SK-N-SH treated with all-trans-retinoic acid at 6 μM for 48 hours (cell line): ENCODE data around the gene HEXIM2.
A peak's percentile ranks its signal among the peaks of the same experiment; 100 is the strongest.

Experiments
- ATAC-seq: fragments of 200-7000 bp; cut with Tn5 transposase; 3 replicates; pipeline ENCODE4 v1.9.1; 2020; ENCODE audit warnings: mild to moderate bottlenecking, moderate library complexity
- CSDC2 ChIP-seq: fragments of 250-450 bp; sonication (Bioruptor Pico); IDR thresholded peaks from 2 replicates; pipeline ENCODE4 v1.5.0; 2020; ENCODE audit warnings: mild to moderate bottlenecking, moderate library complexity
- GLIS3 ChIP-seq: fragments of 250-450 bp; sonication (Bioruptor Pico); IDR thresholded peaks from 2 replicates; pipeline ENCODE4 v1.5.0; 2020; ENCODE audit warnings: mild to moderate bottlenecking, moderate library complexity
- ISL1 ChIP-seq: fragments of 250-450 bp; sonication (Bioruptor Pico); IDR thresholded peaks from 2 replicates; pipeline ENCODE4 v2.1.2; 2022; ENCODE audit warnings: mild to moderate bottlenecking, moderate library complexity
- PPARA ChIP-seq: fragments of 250-450 bp; sonication (Bioruptor Pico); IDR thresholded peaks from 2 replicates; pipeline ENCODE4 v1.5.0; 2020; ENCODE audit warnings: mild to moderate bottlenecking, borderline replicate concordance
- RARB ChIP-seq: fragments of 250-450 bp; sonication (Bioruptor Pico); IDR thresholded peaks from 2 replicates; pipeline ENCODE4 v1.8.0; 2021; ENCODE audit warnings: mild to moderate bottlenecking, moderate library complexity
- SNAI2 ChIP-seq: fragments of 250-450 bp; sonication (Bioruptor Pico); IDR thresholded peaks from 2 replicates; pipeline ENCODE4 v1.5.0; 2020; ENCODE audit warnings: mild to moderate bottlenecking, moderate library complexity
- TOX ChIP-seq: fragments of 250-450 bp; sonication (Bioruptor Pico); IDR thresholded peaks from 2 replicates; pipeline ENCODE4 v1.8.0; 2021; ENCODE audit warnings: mild to moderate bottlenecking, moderate library complexity, borderline replicate concordance
- ZFP3 ChIP-seq: fragments of 250-450 bp; sonication (Bioruptor Pico); IDR thresholded peaks from 2 replicates; pipeline ENCODE4 v1.5.0; 2020; ENCODE audit warnings: mild to moderate bottlenecking, moderate library complexity
- ZFP30 ChIP-seq: fragments of 450-650 bp; formaldehyde crosslinking; IDR thresholded peaks from 2 replicates; pipeline ENCODE4 v1.5.0; 2022; ENCODE audit warnings: mild to moderate bottlenecking, moderate library complexity
- ZNF8 ChIP-seq: fragments of 450-650 bp; formaldehyde crosslinking; IDR thresholded peaks from 2 replicates; pipeline ENCODE4 v1.5.0; 2020; ENCODE audit warnings: mild to moderate bottlenecking, moderate library complexity
- TF ChIP-seq, protein P1 (sequence below): fragments of 250-450 bp; sonication (Bioruptor Pico); IDR thresholded peaks from 2 replicates; pipeline ENCODE4 v1.5.0; 2020; ENCODE audit warnings: mild to moderate bottlenecking, moderate library complexity
- TF ChIP-seq, protein P2 (sequence below): fragments of 250-450 bp; sonication (Bioruptor Pico); IDR thresholded peaks from 2 replicates; pipeline ENCODE4 v1.8.0; 2021; ENCODE audit warnings: low read depth, mild to moderate bottlenecking, moderate library complexity, borderline replicate concordance
- TF ChIP-seq, protein P3 (sequence below): fragments of 250-450 bp; sonication (Bioruptor Pico); IDR thresholded peaks from 2 replicates; pipeline ENCODE4 v1.8.0; 2020; ENCODE audit warnings: mild to moderate bottlenecking, moderate library complexity, borderline replicate concordance
- TF ChIP-seq, protein P4 (sequence below): fragments of 250-450 bp; sonication (Bioruptor Pico); IDR thresholded peaks from 2 replicates; pipeline ENCODE4 v1.5.1; 2021; ENCODE audit warnings: mild to moderate bottlenecking, moderate library complexity
- TF ChIP-seq, protein P5 (sequence below): fragments of 250-450 bp; sonication (Bioruptor Pico); IDR thresholded peaks from 2 replicates; pipeline ENCODE4 v1.5.1; 2020; ENCODE audit warnings: low read depth, mild to moderate bottlenecking, moderate library complexity

The HEXIM2 gene

DNA sequence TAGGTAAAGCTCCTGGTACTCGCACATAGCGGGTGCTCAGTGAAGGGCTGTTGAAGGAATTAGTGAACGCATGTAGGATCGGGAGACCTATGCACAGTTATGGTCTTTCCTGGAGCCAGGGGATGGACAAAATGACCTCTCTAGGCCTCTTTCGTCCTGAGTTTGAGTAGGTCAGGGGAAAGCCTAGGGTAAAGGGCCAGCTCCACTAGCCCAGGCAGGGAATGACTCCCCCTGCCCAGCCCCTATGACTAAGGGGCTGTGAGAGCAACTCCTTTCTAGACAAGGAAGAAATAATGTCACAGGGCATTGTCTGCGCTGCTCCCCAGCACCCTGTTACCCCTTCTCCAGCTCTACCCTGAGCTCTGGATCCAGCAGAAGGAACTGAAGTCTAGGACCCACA is 35.4 kb downstream of the HEXIM2 start:
- TF ChIP-seq ISL1 (CRISPR knock-in tag) (no peak), ZNF8 (CRISPR knock-in tag) (no peak), ZFP3 (no peak), RARB (CRISPR knock-in tag) (no peak), GLIS3 (CRISPR knock-in tag) (no peak), PPARA (CRISPR knock-in tag) (no peak), TOX (CRISPR knock-in tag) (no peak), ZFP30 (CRISPR knock-in tag) (no peak)
- TF ChIP-seq, protein P1, sequence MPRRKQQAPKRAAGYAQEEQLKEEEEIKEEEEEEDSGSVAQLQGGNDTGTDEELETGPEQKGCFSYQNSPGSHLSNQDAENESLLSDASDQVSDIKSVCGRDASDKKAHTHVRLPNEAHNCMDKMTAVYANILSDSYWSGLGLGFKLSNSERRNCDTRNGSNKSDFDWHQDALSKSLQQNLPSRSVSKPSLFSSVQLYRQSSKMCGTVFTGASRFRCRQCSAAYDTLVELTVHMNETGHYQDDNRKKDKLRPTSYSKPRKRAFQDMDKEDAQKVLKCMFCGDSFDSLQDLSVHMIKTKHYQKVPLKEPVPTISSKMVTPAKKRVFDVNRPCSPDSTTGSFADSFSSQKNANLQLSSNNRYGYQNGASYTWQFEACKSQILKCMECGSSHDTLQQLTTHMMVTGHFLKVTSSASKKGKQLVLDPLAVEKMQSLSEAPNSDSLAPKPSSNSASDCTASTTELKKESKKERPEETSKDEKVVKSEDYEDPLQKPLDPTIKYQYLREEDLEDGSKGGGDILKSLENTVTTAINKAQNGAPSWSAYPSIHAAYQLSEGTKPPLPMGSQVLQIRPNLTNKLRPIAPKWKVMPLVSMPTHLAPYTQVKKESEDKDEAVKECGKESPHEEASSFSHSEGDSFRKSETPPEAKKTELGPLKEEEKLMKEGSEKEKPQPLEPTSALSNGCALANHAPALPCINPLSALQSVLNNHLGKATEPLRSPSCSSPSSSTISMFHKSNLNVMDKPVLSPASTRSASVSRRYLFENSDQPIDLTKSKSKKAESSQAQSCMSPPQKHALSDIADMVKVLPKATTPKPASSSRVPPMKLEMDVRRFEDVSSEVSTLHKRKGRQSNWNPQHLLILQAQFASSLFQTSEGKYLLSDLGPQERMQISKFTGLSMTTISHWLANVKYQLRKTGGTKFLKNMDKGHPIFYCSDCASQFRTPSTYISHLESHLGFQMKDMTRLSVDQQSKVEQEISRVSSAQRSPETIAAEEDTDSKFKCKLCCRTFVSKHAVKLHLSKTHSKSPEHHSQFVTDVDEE (CRISPR knock-in tag) = no peak
- TF ChIP-seq, protein P2, sequence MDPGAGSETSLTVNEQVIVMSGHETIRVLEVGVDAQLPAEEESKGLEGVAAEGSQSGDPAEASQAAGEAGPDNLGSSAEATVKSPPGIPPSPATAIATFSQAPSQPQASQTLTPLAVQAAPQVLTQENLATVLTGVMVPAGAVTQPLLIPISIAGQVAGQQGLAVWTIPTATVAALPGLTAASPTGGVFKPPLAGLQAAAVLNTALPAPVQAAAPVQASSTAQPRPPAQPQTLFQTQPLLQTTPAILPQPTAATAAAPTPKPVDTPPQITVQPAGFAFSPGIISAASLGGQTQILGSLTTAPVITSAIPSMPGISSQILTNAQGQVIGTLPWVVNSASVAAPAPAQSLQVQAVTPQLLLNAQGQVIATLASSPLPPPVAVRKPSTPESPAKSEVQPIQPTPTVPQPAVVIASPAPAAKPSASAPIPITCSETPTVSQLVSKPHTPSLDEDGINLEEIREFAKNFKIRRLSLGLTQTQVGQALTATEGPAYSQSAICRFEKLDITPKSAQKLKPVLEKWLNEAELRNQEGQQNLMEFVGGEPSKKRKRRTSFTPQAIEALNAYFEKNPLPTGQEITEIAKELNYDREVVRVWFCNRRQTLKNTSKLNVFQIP = no peak
- TF ChIP-seq, protein P3, sequence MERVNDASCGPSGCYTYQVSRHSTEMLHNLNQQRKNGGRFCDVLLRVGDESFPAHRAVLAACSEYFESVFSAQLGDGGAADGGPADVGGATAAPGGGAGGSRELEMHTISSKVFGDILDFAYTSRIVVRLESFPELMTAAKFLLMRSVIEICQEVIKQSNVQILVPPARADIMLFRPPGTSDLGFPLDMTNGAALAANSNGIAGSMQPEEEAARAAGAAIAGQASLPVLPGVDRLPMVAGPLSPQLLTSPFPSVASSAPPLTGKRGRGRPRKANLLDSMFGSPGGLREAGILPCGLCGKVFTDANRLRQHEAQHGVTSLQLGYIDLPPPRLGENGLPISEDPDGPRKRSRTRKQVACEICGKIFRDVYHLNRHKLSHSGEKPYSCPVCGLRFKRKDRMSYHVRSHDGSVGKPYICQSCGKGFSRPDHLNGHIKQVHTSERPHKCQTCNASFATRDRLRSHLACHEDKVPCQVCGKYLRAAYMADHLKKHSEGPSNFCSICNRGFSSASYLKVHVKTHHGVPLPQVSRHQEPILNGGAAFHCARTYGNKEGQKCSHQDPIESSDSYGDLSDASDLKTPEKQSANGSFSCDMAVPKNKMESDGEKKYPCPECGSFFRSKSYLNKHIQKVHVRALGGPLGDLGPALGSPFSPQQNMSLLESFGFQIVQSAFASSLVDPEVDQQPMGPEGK = no peak
- TF ChIP-seq, protein P4, sequence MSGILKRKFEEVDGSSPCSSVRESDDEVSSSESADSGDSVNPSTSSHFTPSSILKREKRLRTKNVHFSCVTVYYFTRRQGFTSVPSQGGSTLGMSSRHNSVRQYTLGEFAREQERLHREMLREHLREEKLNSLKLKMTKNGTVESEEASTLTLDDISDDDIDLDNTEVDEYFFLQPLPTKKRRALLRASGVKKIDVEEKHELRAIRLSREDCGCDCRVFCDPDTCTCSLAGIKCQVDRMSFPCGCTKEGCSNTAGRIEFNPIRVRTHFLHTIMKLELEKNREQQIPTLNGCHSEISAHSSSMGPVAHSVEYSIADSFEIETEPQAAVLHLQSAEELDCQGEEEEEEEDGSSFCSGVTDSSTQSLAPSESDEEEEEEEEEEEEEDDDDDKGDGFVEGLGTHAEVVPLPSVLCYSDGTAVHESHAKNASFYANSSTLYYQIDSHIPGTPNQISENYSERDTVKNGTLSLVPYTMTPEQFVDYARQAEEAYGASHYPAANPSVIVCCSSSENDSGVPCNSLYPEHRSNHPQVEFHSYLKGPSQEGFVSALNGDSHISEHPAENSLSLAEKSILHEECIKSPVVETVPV (CRISPR knock-in tag) = no peak
- ATAC-seq = no peak

DNA sequence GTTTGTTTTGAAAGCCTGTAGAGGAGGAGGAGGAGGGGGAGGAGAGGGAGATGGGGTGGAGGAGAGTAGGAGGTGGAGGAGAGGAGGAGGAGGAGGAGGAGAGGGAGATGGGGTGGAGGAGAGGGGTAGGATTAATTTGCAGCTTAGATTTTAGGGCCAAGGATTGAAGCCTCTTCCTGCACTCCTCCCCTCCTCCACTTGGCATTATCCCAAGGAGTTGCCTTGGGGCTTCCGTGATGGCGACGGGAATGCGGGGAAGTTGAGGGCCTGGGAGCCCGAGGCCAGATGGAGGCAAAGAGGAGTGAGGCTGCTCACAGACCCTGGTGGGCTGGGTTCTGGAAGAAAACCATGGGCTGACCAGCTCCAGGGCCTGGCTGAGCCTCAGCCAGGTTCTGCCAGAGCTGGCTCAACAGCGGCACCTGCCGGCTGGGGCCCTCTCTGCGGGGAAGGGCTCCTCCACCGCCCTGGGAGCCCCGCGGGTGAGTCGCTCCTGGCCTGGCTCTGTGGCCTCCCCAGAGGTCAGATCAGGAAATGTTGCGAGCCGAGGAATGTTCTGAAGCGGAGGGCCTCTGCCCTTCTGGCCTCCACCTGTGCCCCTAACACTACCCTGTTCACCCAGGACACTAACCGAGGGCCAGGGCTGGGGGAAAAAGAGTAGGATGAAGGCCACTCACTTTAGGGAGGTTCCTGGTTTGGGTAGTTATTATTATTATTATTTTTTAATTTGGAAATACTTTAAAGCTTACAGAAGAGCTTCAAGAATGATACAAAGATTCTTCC is 36.1 kb downstream of the HEXIM2 start:
- peak; percentile 100 for ATAC-seq
- TF ChIP-seq, protein P5, sequence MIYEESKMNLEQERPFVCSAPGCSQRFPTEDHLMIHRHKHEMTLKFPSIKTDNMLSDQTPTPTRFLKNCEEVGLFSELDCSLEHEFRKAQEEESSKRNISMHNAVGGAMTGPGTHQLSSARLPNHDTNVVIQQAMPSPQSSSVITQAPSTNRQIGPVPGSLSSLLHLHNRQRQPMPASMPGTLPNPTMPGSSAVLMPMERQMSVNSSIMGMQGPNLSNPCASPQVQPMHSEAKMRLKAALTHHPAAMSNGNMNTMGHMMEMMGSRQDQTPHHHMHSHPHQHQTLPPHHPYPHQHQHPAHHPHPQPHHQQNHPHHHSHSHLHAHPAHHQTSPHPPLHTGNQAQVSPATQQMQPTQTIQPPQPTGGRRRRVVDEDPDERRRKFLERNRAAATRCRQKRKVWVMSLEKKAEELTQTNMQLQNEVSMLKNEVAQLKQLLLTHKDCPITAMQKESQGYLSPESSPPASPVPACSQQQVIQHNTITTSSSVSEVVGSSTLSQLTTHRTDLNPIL (CRISPR knock-in tag) = no peak
- peak; percentile 96 for TF ChIP-seq ZFP3
- TF ChIP-seq, all 23 proteins: peak for 1

DNA sequence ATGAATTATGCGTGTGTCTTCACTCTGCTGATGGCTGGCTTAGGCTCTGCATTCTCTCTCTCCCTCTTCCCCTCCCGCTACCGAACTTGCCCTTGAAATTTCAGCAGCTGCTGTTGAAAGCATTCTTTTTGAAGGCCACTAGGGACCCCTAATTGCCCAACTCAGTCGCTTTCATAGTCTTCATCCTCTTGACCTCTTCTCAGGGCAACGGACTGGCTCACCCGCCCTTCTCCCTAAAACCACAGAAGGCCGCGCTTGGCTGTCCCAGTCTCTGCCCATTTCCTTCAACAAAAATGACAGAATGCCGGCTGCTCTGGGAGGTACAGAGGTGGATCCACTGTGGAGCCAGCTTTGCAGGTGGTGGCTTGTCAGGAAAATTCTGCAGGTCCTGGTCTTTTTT is 39.0 kb downstream of the HEXIM2 start:
- no peak for ATAC-seq
- TF ChIP-seq, protein P4 (CRISPR knock-in tag) = no peak
- TF ChIP-seq TOX (CRISPR knock-in tag) (no peak), ISL1 (CRISPR knock-in tag) (no peak), PPARA (CRISPR knock-in tag) (no peak), CSDC2 (no peak), GLIS3 (CRISPR knock-in tag) (no peak), SNAI2 (CRISPR knock-in tag) (no peak), ZFP30 (CRISPR knock-in tag) (no peak)
- TF ChIP-seq, protein P3 = no peak
- TF ChIP-seq, protein P2 = no peak
- TF ChIP-seq, protein P1 (CRISPR knock-in tag) = no peak
